HG02970 (cell line): ENCODE data around the gene ZNF106.

Source experiments
- ATAC-seq: cut with Tn5 transposase; IDR thresholded peaks from one replicate; pipeline ENCODE4 v1.9.1; 2021; ENCODE audit warnings: mild to moderate bottlenecking, moderate library complexity, moderate number of reproducible peaks; ENCODE audit not compliant: unreplicated experiment, low FRiP score

Gene ZNF106

GRCh38 chr15:42409011-42409410 is 81.9 kb downstream of the ZNF106 start:
- ATAC-seq = no peak

- ATAC-seq = no peak
Observed at GRCh38 chr15:42408178-42408577, 82.8 kb downstream of the ZNF106 start.

- no peak for ATAC-seq
Observed at GRCh38 chr15:42405863-42406482, 85.0 kb downstream of the ZNF106 start.

GRCh38 chr15:42404461-42405235 is 86.3 kb downstream of the ZNF106 start:
- ATAC-seq = no peak

- no peak for ATAC-seq
Observed at GRCh38 chr15:42403389-42403788, 87.6 kb downstream of the ZNF106 start.

- no peak for ATAC-seq
Observed at GRCh38 chr15:42402455-42403205, 88.3 kb downstream of the ZNF106 start.

GRCh38 chr15:42401544-42402454 is 89.1 kb downstream of the ZNF106 start:
- ATAC-seq = no peak

GRCh38 chr15:42395838-42396237 is 95.1 kb downstream of the ZNF106 start:
- ATAC-seq = no peak

GRCh38 chr15:42394106-42394505 is 96.8 kb downstream of the ZNF106 start:
- ATAC-seq = no peak

GRCh38 chr15:42392309-42393024 is 98.5 kb downstream of the ZNF106 start:
- ATAC-seq = no peak

GRCh38 chr15:42387603-42388002 is 103.3 kb downstream of the ZNF106 start:
- ATAC-seq = no peak

GRCh38 chr15:42385980-42386700 is 104.8 kb downstream of the ZNF106 start:
- no peak for ATAC-seq

GRCh38 chr15:42385206-42385979 is 105.5 kb downstream of the ZNF106 start:
- ATAC-seq = no peak

GRCh38 chr15:42384597-42384996 is 106.3 kb downstream of the ZNF106 start:
- ATAC-seq = no peak

GRCh38 chr15:42378011-42378410 is 112.9 kb downstream of the ZNF106 start:
- no peak for ATAC-seq

GRCh38 chr15:42375941-42376340 is 115.0 kb downstream of the ZNF106 start:
- ATAC-seq = no peak

GRCh38 chr15:42375252-42375651 is 115.7 kb downstream of the ZNF106 start:
- no peak for ATAC-seq

GRCh38 chr15:42374810-42375209 is 116.1 kb downstream of the ZNF106 start:
- no peak for ATAC-seq
